Tibial nerve (tissue), 3 donors: ENCODE results near the gene NRXN3.

ENCODE experiments used
- CTCF ChIP-seq, 5 experiments: fragments of 200-600 bp in 3 of 5; fragments of 450-650 bp in 2 of 5; sonication (generic) in 3 of 5; IDR thresholded peaks; one replicate each; pipeline ENCODE4 v1.5.1; 2016 to 2019; ENCODE audit warnings: antibody characterized with exemption in 5 of 5, mild to moderate bottlenecking in 3 of 5, moderate library complexity in 2 of 5
- POLR2A ChIP-seq, 2 donors: fragments of 450-650 bp; IDR thresholded peaks; one replicate each; pipeline ENCODE4 v1.6.1; 2017; ENCODE audit warnings: antibody characterized with exemption in 2 of 2, mild to moderate bottlenecking in 2 of 2, moderate library complexity in 2 of 2

- TF ChIP-seq POLR2A (IDR thresholded peaks at IDR 0.05), result no peak
- no peak for TF ChIP-seq CTCF (IDR thresholded peaks at IDR 0.05)
Measured at GRCh38 chr14:79568594-79568993, 1398.4 kb downstream of the NRXN3 start.
